OCI-LY1 (cell line): Measurements from ENCODE around the gene CDH2.

Experiments
- H2AFZ ChIP-seq: fragments of 200-600 bp; sonication (generic), shearing (Covaris generic); 2 replicates; pipeline ENCODE4 v1.6.0; 2014; ENCODE audit warnings: antibody characterized with exemption, mild to moderate bottlenecking, low read length
- H3F3A ChIP-seq: fragments of 200-600 bp; sonication (generic), shearing (Covaris generic); 2 replicates; pipeline ENCODE4 v1.6.0; 2014; ENCODE audit warnings: mild to moderate bottlenecking, antibody characterized with exemption, low read length, moderate library complexity; ENCODE audit not compliant: insufficient read depth
- H3K27ac ChIP-seq: fragments of 200-600 bp; sonication (generic); 2 replicates; pipeline ENCODE4 v1.5.1; 2014; ENCODE audit warnings: low read length, mixed run types, mild to moderate bottlenecking, low read depth; ENCODE audit not compliant: poor library complexity, severe bottlenecking
- H3K27me3 ChIP-seq: fragments of 200-600 bp; sonication (generic); 2 replicates; pipeline ENCODE4 v1.6.0; 2014; ENCODE audit warnings: antibody characterized with exemption, mild to moderate bottlenecking, low read length, moderate library complexity; ENCODE audit not compliant: insufficient read depth
- H3K36me3 ChIP-seq: fragments of 200-600 bp; sonication (generic); 2 replicates; pipeline ENCODE4 v1.6.1; 2014; ENCODE audit warnings: mild to moderate bottlenecking, antibody characterized with exemption, low read length, moderate library complexity, mixed read lengths; ENCODE audit not compliant: insufficient read depth
- H3K4me1 ChIP-seq: fragments of 200-600 bp; sonication (generic); 2 replicates; pipeline ENCODE4 v1.5.1; 2014; ENCODE audit warnings: mild to moderate bottlenecking, low read length, moderate library complexity; ENCODE audit not compliant: insufficient read depth, severe bottlenecking
- H3K4me2 ChIP-seq: fragments of 200-600 bp; sonication (generic), shearing (Covaris generic); 2 replicates; pipeline ENCODE4 v1.6.1; 2014; ENCODE audit warnings: low read length
- H3K4me3 ChIP-seq: fragments of 200-600 bp; sonication (generic); 2 replicates; pipeline ENCODE4 v1.5.1; 2014; ENCODE audit warnings: low read length, low read depth, mild to moderate bottlenecking, mixed read lengths; ENCODE audit not compliant: poor library complexity, severe bottlenecking
- H3K79me2 ChIP-seq: fragments of 200-600 bp; shearing (Covaris generic); 2 replicates; pipeline ENCODE4 v1.6.1; 2016; ENCODE audit warnings: mixed run types, low read length, mixed read lengths; ENCODE audit not compliant: insufficient read depth
- H3K9ac ChIP-seq: fragments of 200-600 bp; sonication (generic), shearing (Covaris generic); 2 replicates; pipeline ENCODE4 v1.6.1; 2014; ENCODE audit warnings: mild to moderate bottlenecking, low read length, mixed read lengths
- H3K9me2 ChIP-seq: fragments of 200-600 bp; sonication (generic), shearing (Covaris generic); 2 replicates; pipeline ENCODE4 v1.6.1; 2014; ENCODE audit warnings: low read depth, mild to moderate bottlenecking, low read length, mixed read lengths
- H3K9me3 ChIP-seq: fragments of 200-600 bp; shearing (Covaris generic); 2 replicates; pipeline ENCODE4 v1.6.1; 2014; ENCODE audit warnings: low read length, mixed read lengths
- H4K20me1 ChIP-seq: fragments of 200-600 bp; sonication (generic), shearing (Covaris generic); 2 replicates; pipeline ENCODE4 v1.6.0; 2016; ENCODE audit warnings: mild to moderate bottlenecking, low read length; ENCODE audit not compliant: insufficient read depth
- CTCF ChIP-seq: fragments of 200-600 bp; sonication (generic), shearing (Covaris generic); IDR thresholded peaks from 2 replicates; pipeline ENCODE4 v1.5.1; 2017; ENCODE audit warnings: mild to moderate bottlenecking, antibody characterized with exemption, low read length, moderate library complexity, mixed read lengths
- EZH2 ChIP-seq: fragments of 200-600 bp; sonication (generic), shearing (Covaris generic); IDR thresholded peaks from 2 replicates; pipeline ENCODE4 v1.8.0; 2017; ENCODE audit warnings: borderline replicate concordance, mixed run types, mild to moderate bottlenecking, antibody characterized with exemption, low read length, moderate library complexity, mixed read lengths

CDH2 gene

GRCh38 chr18:28091197-28091596 lies 85.7 kb downstream of the CDH2 start:
- Histone ChIP-seq H3K27me3 (no peaks in the 10 kb centered on the region), H3K79me2 (no peaks in the 10 kb centered on the region), H3K27ac (no peak overlapping the region), H3K4me3 (no peak overlapping the region), H3F3A (no peaks in the 10 kb centered on the region), H2AFZ (no peak overlapping the region), H3K4me1 (no peaks in the 10 kb centered on the region), H4K20me1 (no peaks in the 10 kb centered on the region), H3K9me3 (no peaks in the 10 kb centered on the region), H3K36me3 (no peaks in the 10 kb centered on the region), H3K9ac (no peak overlapping the region), H3K9me2 (no peaks in the 10 kb centered on the region), H3K4me2 (no peak overlapping the region)
- TF ChIP-seq CTCF (no peak), EZH2 (no peak)

- Histone ChIP-seq H3K79me2 (no peaks in the 10 kb centered on the region), H3K4me3 (no peak overlapping the region), H3K9me2 (no peaks in the 10 kb centered on the region), H4K20me1 (no peaks in the 10 kb centered on the region), H3K4me2 (no peak overlapping the region), H2AFZ (no peak overlapping the region), H3K36me3 (no peaks in the 10 kb centered on the region), H3K27me3 (no peaks in the 10 kb centered on the region), H3K4me1 (no peaks in the 10 kb centered on the region), H3K9ac (no peak overlapping the region), H3K9me3 (no peaks in the 10 kb centered on the region), H3K27ac (no peak overlapping the region), H3F3A (no peaks in the 10 kb centered on the region)
- TF ChIP-seq CTCF: no peak
- TF ChIP-seq EZH2: no peak
Measured at GRCh38 chr18:28088477-28088876, 88.5 kb downstream of the CDH2 start.

- no peaks in the 10 kb centered on the region for H3K79me2 ChIP-seq
- H4K20me1 ChIP-seq: no peaks in the 10 kb centered on the region
- H2AFZ ChIP-seq: no peak overlapping the region
- no peaks in the 10 kb centered on the region for H3F3A ChIP-seq
- H3K9me3 ChIP-seq: no peaks in the 10 kb centered on the region
- H3K9ac ChIP-seq: no peak overlapping the region
- H3K36me3 ChIP-seq: no peaks in the 10 kb centered on the region
- no peak overlapping the region for H3K27ac ChIP-seq
- no peaks in the 10 kb centered on the region for H3K27me3 ChIP-seq
- no peaks in the 10 kb centered on the region for H3K4me1 ChIP-seq
- TF ChIP-seq EZH2: no peak
- TF ChIP-seq CTCF: no peak
- no peak overlapping the region for H3K4me2 ChIP-seq
- H3K9me2 ChIP-seq: no peaks in the 10 kb centered on the region
- H3K4me3 ChIP-seq: no peak overlapping the region
Measured at GRCh38 chr18:28086670-28087552, 90.0 kb downstream of the CDH2 start.
